ENCODE results near the gene ADNP2. TPM values are rescaled to one million over a fixed set of nuclear protein-coding genes. Genes with fewer than 3 reads are reported as not detected.

Gene ADNP2
- total and polyA plus RNA-seq, 2 donors from 2014 or later: 6.0 to 21.1 TPM

- Histone ChIP-seq H3K36me3 (ENCODE audit: control insufficient read depth in 2 of 3, insufficient read depth in 3 of 3, low read length in 3 of 3) (no peaks in the 10 kb centered on the region), H3K9ac (ENCODE audit: low read length in 3 of 3) (peak overlapping the region; percentile 67 to 68 (median 68)), H3K4me3 (ENCODE audit: low read length in 3 of 3) (peak overlapping the region; percentile 78 to 84 (median 81)), H3K27ac (ENCODE audit: low read depth in 2 of 2, low read length in 2 of 2) (no peak overlapping the region), H3K27me3 (ENCODE audit: control insufficient read depth, insufficient read depth, low read length) (no peaks in the 10 kb centered on the region), H3K4me1 (ENCODE audit: control insufficient read depth in 2 of 3, insufficient read depth in 2 of 3, low read depth in 1 of 3, low read length in 3 of 3) (peaks cover 0 to 12% (median 0%) of the 10 kb centered on the region in 3 donors), H3K9me3 (ENCODE audit: control insufficient read depth in 2 of 3, insufficient read depth in 1 of 3, low read length in 3 of 3) (peaks cover 0 to 3% (median 0%) of the 10 kb centered on the region in 3 donors)
- TF ChIP-seq CTCF (IDR thresholded peaks at IDR 0.05; ENCODE audit: borderline replicate concordance, extremely low read depth, insufficient read depth): no peak
- DNase-seq (peak; percentile 46 to 84 (median 73)), FAIRE-seq (no peak)
- intact Hi-C loops (cut with DNase I): no loop called here
These were observed 615 bp downstream of the ADNP2 start for GRCh38 chr18:80109676-80110078.

GRCh38 chr18:80112624-80113248 is 3.7 kb downstream of the ADNP2 start:
- Histone ChIP-seq H3K36me3 (ENCODE audit: control insufficient read depth in 2 of 3, insufficient read depth in 3 of 3, low read length in 3 of 3) (peaks cover 0 to 2% (median 0%) of the 10 kb centered on the region in 3 donors), H3K9ac (ENCODE audit: low read length in 3 of 3) (no peak overlapping the region), H3K27me3 (ENCODE audit: control insufficient read depth, insufficient read depth, low read length) (no peaks in the 10 kb centered on the region), H3K4me1 (ENCODE audit: control insufficient read depth in 2 of 3, insufficient read depth in 2 of 3, low read depth in 1 of 3, low read length in 3 of 3) (peaks cover 0 to 17% (median 4%) of the 10 kb centered on the region in 3 donors), H3K9me3 (ENCODE audit: control insufficient read depth in 2 of 3, insufficient read depth in 1 of 3, low read length in 3 of 3) (peaks cover 0 to 3% (median 0%) of the 10 kb centered on the region in 3 donors), H3K4me3 (ENCODE audit: low read length in 3 of 3) (no peak overlapping the region), H3K27ac (ENCODE audit: low read depth in 2 of 2, low read length in 2 of 2) (peak overlapping the region; percentile 37 to 45)
- peak in 2 of 5 donors; percentile 41 to 50 for DNase-seq
- intact Hi-C loops (cut with DNase I): no loop called here
- no peak for TF ChIP-seq CTCF (IDR thresholded peaks at IDR 0.05; ENCODE audit: borderline replicate concordance, extremely low read depth, insufficient read depth)
- no peak for FAIRE-seq

GRCh38 chr18:80115035-80115434 is 6.0 kb downstream of the ADNP2 start:
- Histone ChIP-seq H3K36me3 (ENCODE audit: control insufficient read depth in 2 of 3, insufficient read depth in 3 of 3, low read length in 3 of 3) (peaks cover 2 to 7% (median 3%) of the 10 kb centered on the region in 3 donors), H3K9ac (ENCODE audit: low read length in 3 of 3) (no peak overlapping the region), H3K27ac (ENCODE audit: low read depth in 2 of 2, low read length in 2 of 2) (no peak overlapping the region), H3K9me3 (ENCODE audit: control insufficient read depth in 2 of 3, insufficient read depth in 1 of 3, low read length in 3 of 3) (no peaks in the 10 kb centered on the region), H3K4me3 (ENCODE audit: low read length in 3 of 3) (no peak overlapping the region), H3K4me1 (ENCODE audit: control insufficient read depth in 2 of 3, insufficient read depth in 2 of 3, low read depth in 1 of 3, low read length in 3 of 3) (peaks cover 0 to 17% (median 4%) of the 10 kb centered on the region in 3 donors), H3K27me3 (ENCODE audit: control insufficient read depth, insufficient read depth, low read length) (no peaks in the 10 kb centered on the region)
- no peak for TF ChIP-seq CTCF (IDR thresholded peaks at IDR 0.05; ENCODE audit: borderline replicate concordance, extremely low read depth, insufficient read depth)
- FAIRE-seq (no peak), DNase-seq (peak in 1 of 5 donors; percentile 11)
- intact Hi-C loops (cut with DNase I): no loop called here
